HFFc6 (cell line): ENCODE measurements around the gene CCR9. TPM values are rescaled to one million over a fixed set of nuclear protein-coding genes. Genes with fewer than 3 reads are reported as not detected.

Experiments
- DNase-seq: peaks from one replicate; pipeline ENCODE4 v3.0.0-alpha.2; 2018
- H3K27ac Mint-ChIP-seq: 2 replicates; pipeline ENCODE4 v1.8.0; 2020; ENCODE audit warnings: mild to moderate bottlenecking, mixed read lengths
- H3K27me3 Mint-ChIP-seq: 2 replicates; pipeline ENCODE4 v1.8.0; 2021; ENCODE audit warnings: mild to moderate bottlenecking, moderate library complexity, mixed read lengths; ENCODE audit not compliant: insufficient read depth
- H3K36me3 Mint-ChIP-seq: 2 replicates; pipeline ENCODE4 v1.8.0; 2021; ENCODE audit warnings: low read depth, mixed read lengths
- H3K4me1 Mint-ChIP-seq: 2 replicates; pipeline ENCODE4 v1.8.0; 2020; ENCODE audit warnings: low read depth, mixed read lengths
- H3K4me3 Mint-ChIP-seq: 2 replicates; pipeline ENCODE4 v1.8.0; 2020; ENCODE audit warnings: mild to moderate bottlenecking, moderate library complexity, mixed read lengths
- H3K9me3 Mint-ChIP-seq: 2 replicates; pipeline ENCODE4 v1.8.0; 2020; ENCODE audit warnings: mild to moderate bottlenecking, mixed read lengths
- total RNA-seq, 6 experiments: library from RNA; stranded (reverse); fragmentation: NEBNext Ultra II Directional; extraction: Animal tissue kit (Norgen Biotek cat#: 25700); gene quantifications; 2 replicates in 1 of 6; 3 replicates in 5 of 6; pipeline ENCODE4 v1.2.3, GENCODE V29; 2021
- TF ChIP-seq, protein P1 (sequence below): fragments of 200-600 bp; sonication (generic); IDR thresholded peaks from 2 replicates; pipeline ENCODE4 v1.5.0; 2021; ENCODE audit warnings: antibody characterized with exemption, mild to moderate bottlenecking

The CCR9 gene
- total RNA-seq, 6 experiments from 2014 or later = not detected

DNA sequence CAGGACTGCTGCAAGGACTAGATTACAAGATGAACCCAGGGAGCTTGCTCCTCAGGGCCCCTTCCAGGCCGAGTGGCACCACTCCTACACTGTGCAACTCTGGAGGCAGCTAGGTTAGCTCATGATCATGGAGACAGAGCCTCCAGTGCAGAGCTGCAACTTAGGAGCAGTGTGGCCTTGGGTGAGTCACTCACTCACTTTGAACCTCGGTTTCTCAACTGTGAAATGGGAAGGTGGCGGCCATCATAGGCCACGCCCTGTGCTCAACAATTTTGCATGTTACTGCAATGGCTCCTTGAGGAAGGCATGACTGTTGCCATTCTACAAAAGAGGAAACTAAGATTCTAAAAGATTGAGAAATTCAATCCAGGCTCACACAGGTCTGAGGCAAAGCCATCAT is 45.8 kb downstream of the CCR9 start:
- Mint-ChIP-seq H3K4me1 (peaks cover 23% of the 10 kb centered on the region), H3K4me3 (no peak overlapping the region), H3K27me3 (peaks cover 2% of the 10 kb centered on the region; the same call in 1 of the 2 replicates), H3K9me3 (no peaks in the 10 kb centered on the region), H3K36me3 (peaks cover 24% of the 10 kb centered on the region), H3K27ac (no peak overlapping the region)
- TF ChIP-seq, protein P1, sequence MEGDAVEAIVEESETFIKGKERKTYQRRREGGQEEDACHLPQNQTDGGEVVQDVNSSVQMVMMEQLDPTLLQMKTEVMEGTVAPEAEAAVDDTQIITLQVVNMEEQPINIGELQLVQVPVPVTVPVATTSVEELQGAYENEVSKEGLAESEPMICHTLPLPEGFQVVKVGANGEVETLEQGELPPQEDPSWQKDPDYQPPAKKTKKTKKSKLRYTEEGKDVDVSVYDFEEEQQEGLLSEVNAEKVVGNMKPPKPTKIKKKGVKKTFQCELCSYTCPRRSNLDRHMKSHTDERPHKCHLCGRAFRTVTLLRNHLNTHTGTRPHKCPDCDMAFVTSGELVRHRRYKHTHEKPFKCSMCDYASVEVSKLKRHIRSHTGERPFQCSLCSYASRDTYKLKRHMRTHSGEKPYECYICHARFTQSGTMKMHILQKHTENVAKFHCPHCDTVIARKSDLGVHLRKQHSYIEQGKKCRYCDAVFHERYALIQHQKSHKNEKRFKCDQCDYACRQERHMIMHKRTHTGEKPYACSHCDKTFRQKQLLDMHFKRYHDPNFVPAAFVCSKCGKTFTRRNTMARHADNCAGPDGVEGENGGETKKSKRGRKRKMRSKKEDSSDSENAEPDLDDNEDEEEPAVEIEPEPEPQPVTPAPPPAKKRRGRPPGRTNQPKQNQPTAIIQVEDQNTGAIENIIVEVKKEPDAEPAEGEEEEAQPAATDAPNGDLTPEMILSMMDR = no peak
- no peak for DNase-seq

DNA sequence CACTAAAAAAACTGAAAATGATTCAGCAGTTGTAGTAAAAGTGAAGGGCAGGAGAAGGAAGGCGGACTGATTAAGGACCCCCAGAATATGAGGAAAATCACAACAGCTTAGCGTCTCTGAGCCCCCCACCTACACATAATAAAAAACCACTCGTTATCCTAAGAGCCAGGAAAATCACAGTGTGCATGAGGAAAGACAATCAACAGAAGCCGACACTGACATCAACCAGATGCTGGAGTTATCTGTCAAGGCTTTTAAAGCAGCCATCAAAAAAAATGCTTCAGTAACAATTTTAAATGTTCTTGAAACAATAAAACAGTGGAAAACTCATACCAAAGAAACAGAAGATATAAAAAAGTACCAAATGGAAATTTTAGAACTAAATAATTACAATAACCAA is 47.2 kb downstream of the CCR9 start:
- Mint-ChIP-seq H3K27me3 (peaks cover 2% of the 10 kb centered on the region; the same call in 1 of the 2 replicates), H3K27ac (no peak overlapping the region), H3K4me1 (peaks cover 8% of the 10 kb centered on the region), H3K36me3 (peaks cover 18% of the 10 kb centered on the region), H3K4me3 (no peak overlapping the region), H3K9me3 (no peaks in the 10 kb centered on the region)
- TF ChIP-seq, protein P1 = no peak
- DNase-seq = no peak

DNA sequence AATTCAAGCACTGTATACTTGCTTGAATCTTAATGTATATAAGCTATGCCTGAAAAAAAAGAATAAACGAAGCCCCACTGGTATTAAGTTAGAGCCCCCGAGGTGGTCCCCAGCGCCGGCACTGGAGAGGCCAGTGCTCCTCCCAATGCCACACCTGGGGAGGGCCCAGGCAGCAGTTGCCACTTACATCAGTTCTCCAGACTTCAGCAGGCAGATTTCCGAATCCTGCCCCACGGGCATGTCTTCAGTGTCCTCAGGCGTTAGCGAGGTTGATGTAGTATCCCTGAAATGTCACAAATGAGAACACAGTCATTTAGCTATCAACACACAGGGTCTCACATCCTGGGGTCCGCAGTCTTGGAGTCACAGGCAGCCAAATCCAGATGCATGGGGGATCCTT is 49.9 kb downstream of the CCR9 start:
- no peaks in the 10 kb centered on the region; the same call in 1 of the 2 replicates for H3K9me3 Mint-ChIP-seq

DNA sequence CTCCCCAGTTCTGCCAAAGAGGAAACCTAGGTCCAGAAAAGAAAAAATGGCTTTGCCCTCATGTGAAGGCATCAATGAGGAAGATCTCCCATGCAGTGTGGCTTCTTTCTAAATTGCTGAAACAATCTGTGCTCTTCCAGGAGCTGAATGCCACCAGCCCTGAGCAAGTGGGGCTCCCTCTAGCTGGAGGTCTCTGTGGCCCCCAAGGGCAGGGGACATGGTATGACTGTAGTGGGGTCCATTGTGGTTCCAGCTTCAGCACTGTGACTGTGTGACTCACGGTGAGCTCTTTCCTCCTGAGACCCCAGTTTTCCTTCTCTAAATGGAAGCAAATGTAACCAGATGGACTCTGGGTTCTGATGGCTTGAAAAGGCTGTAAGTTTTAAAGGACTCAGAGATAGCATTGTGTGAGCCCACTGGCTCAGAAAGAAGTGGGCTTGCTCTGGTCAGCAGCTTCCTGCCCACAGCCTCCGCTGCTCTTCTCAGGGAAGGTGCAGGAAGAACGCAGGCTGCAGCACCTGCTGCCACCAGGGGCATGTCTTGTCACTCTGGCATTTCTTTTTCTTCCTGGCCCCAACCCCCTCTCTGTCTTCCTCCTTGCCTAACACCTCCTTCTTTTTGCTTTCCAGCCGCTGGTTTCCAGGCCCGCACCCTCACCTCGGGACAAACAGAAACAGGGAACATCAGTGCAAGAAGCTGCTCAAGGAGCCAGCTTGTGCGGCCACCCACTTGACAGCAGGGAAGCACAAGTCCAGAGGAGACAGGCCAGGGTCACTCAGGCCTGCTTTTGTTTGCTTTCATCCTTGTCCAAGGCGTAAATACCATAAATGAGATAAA is 51.1 kb downstream of the CCR9 start:
- Mint-ChIP-seq H3K27ac (no peak overlapping the region), H3K36me3 (peaks cover 18% of the 10 kb centered on the region), H3K4me1 (peaks cover 11% of the 10 kb centered on the region), H3K4me3 (no peak overlapping the region), H3K9me3 (no peaks in the 10 kb centered on the region; the same call in 1 of the 2 replicates), H3K27me3 (no peaks in the 10 kb centered on the region)
- DNase-seq = no peak
- TF ChIP-seq, protein P1 = no peak

More for the DNA sequence above, 49.9 kb downstream of the CCR9 start:
- Mint-ChIP-seq H3K4me3 (no peak overlapping the region), H3K36me3 (peaks cover 18% of the 10 kb centered on the region), H3K4me1 (peaks cover 11% of the 10 kb centered on the region), H3K27ac (no peak overlapping the region), H3K27me3 (no peaks in the 10 kb centered on the region)
- DNase-seq = no peak
- TF ChIP-seq, protein P1 = no peak

DNA sequence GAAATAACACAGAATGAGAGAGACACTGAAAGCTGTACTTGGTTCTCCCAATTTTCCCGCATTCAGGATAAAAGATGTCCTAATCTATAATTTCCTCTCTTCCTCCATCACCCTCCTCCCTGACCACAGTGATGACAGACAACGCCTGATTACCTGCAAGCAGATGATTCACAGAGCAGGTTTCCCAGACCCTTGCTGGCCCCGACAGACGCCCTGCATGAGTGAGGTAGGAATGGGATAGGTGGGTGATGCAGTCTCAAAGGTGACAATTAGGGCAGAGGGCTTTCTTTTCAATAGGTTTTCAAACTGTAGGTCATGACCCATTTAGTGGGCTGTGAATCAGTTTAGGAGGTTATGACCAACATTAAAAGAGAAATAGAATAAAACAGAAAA is 51.7 kb downstream of the CCR9 start:
- peaks cover 12% of the 10 kb centered on the region for H3K4me1 Mint-ChIP-seq
- no peak for DNase-seq
- H3K36me3 Mint-ChIP-seq = peaks cover 18% of the 10 kb centered on the region
- H3K4me3 Mint-ChIP-seq = no peak overlapping the region
- no peaks in the 10 kb centered on the region; the same call in 1 of the 2 replicates for H3K9me3 Mint-ChIP-seq
- TF ChIP-seq, protein P1 = no peak
- H3K27ac Mint-ChIP-seq = no peak overlapping the region
- no peaks in the 10 kb centered on the region for H3K27me3 Mint-ChIP-seq
